Measurements from ENCODE around the gene OPHN1.
A peak's percentile ranks its signal among the peaks of the same experiment; 100 is the strongest.

OPHN1 gene

GRCh38 chrX:68433155-68433980 lies at the start of gene OPHN1:
OPHN1 (minus strand) TSS chrX:68433495; CDS start chrX:68433020, 475 bp downstream.
- DNase-seq: peak; percentile 37

GRCh38 chrX:68480969-68481368 lies 47.7 kb upstream of the OPHN1 start:
- no peak for DNase-seq

- no peak for DNase-seq
Measured at GRCh38 chrX:68464796-68465195, 31.5 kb upstream of the OPHN1 start.

- DNase-seq: no peak
Measured at GRCh38 chrX:68463880-68464279, 30.6 kb upstream of the OPHN1 start.

GRCh38 chrX:68462653-68463052 lies 29.4 kb upstream of the OPHN1 start:
- DNase-seq: no peak

GRCh38 chrX:68462197-68462596 lies 28.9 kb upstream of the OPHN1 start:
- no peak for DNase-seq

GRCh38 chrX:68461576-68461975 lies 28.3 kb upstream of the OPHN1 start:
- no peak for DNase-seq

GRCh38 chrX:68461093-68461492 lies 27.8 kb upstream of the OPHN1 start:
- DNase-seq: no peak

- no peak for DNase-seq
Measured at GRCh38 chrX:68455151-68455510, 21.8 kb upstream of the OPHN1 start.

GRCh38 chrX:68454476-68455150 lies 21.3 kb upstream of the OPHN1 start:
- DNase-seq: no peak

GRCh38 chrX:68451720-68452119 lies 18.4 kb upstream of the OPHN1 start:
- DNase-seq: no peak

GRCh38 chrX:68443155-68443868 lies 10.0 kb upstream of the OPHN1 start:
- no peak for DNase-seq

GRCh38 chrX:68440940-68441339 lies 7.6 kb upstream of the OPHN1 start:
- DNase-seq: peak; percentile 38

GRCh38 chrX:68440442-68440841 lies 7.1 kb upstream of the OPHN1 start:
- no peak for DNase-seq

- DNase-seq: no peak
Measured at GRCh38 chrX:68439341-68439740, 6.0 kb upstream of the OPHN1 start.

- DNase-seq: no peak
Measured at GRCh38 chrX:68438575-68438974, 5.3 kb upstream of the OPHN1 start.

GRCh38 chrX:68433981-68434299 lies 645 bp upstream of the OPHN1 start:
- DNase-seq: no peak

- DNase-seq: no peak
Measured at GRCh38 chrX:68432648-68433047, 647 bp downstream of the OPHN1 start.

- DNase-seq: no peak
Measured at GRCh38 chrX:68431836-68432235, 1.5 kb downstream of the OPHN1 start.

- no peak for DNase-seq
Measured at GRCh38 chrX:68429216-68429615, 4.1 kb downstream of the OPHN1 start.

GRCh38 chrX:68428431-68428830 lies 4.9 kb downstream of the OPHN1 start:
- DNase-seq: no peak

- no peak for DNase-seq
Measured at GRCh38 chrX:68424719-68425118, 8.6 kb downstream of the OPHN1 start.

GRCh38 chrX:68422478-68422877 lies 10.8 kb downstream of the OPHN1 start:
- DNase-seq: no peak

- no peak for DNase-seq
Measured at GRCh38 chrX:68421636-68422035, 11.7 kb downstream of the OPHN1 start.

Data from DMS79 (cell line).